Stimulated activated CD4-positive, alpha-beta T cell treated with anti-CD3 and anti-CD28 coated beads, TNF-alpha, amount 100 ng/mL, for 1 hour (primary cell): ENCODE data around the gene ZDHHC24.
A peak's percentile ranks its signal among the peaks of the same experiment; 100 is the strongest.
"Not testable (repeated sequence)": the region's sequence is repeated elsewhere in the genome, so short reads cannot be mapped to it uniquely, and the experiment has no call there.

Experiments used
- DNase-seq, 3 donors: peaks; one replicate each; pipeline ENCODE4 v3.0.0-alpha.2; 2020; ENCODE audit warnings: low read depth in 3 of 3, low spot score in 1 of 3

Gene ZDHHC24

GRCh38 chr11:66546966-66547661 is 1.3 kb upstream of the ZDHHC24 start:
- DNase-seq: no peak

GRCh38 chr11:66546368-66546965 is 619 bp upstream of the ZDHHC24 start, which contains the start of gene ACTN3:
ACTN3 (plus strand) TSS chr11:66546903; CDS start chr11:66546938, 35 bp downstream.
- no peak for DNase-seq

- DNase-seq: not testable (repeated sequence)
Measured at GRCh38 chr11:66544952-66545351, 896 bp downstream of the ZDHHC24 start.

- peak; percentile 21 for DNase-seq
Measured at GRCh38 chr11:66543263-66544107, 2.4 kb downstream of the ZDHHC24 start.

- no peak for DNase-seq
Measured at GRCh38 chr11:66542362-66542761, 3.5 kb downstream of the ZDHHC24 start.

- DNase-seq: no peak
Measured at GRCh38 chr11:66541892-66542291, 4.0 kb downstream of the ZDHHC24 start.

GRCh38 chr11:66540598-66540997 is 5.2 kb downstream of the ZDHHC24 start:
- DNase-seq: not testable (repeated sequence)

- no peak for DNase-seq
Measured at GRCh38 chr11:66539870-66540213, 6.0 kb downstream of the ZDHHC24 start.

- DNase-seq: no peak
Measured at GRCh38 chr11:66539170-66539869, 6.5 kb downstream of the ZDHHC24 start.

- no peak for DNase-seq
Measured at GRCh38 chr11:66532784-66533183, 13.1 kb downstream of the ZDHHC24 start.

GRCh38 chr11:66531841-66532240 is 14.0 kb downstream of the ZDHHC24 start:
- DNase-seq: no peak

GRCh38 chr11:66530927-66531709 is 14.7 kb downstream of the ZDHHC24 start:
- DNase-seq: no peak

- DNase-seq: no peak
Measured at GRCh38 chr11:66529655-66530054, 16.2 kb downstream of the ZDHHC24 start.

GRCh38 chr11:66529069-66529468 is 16.8 kb downstream of the ZDHHC24 start:
- DNase-seq: no peak

GRCh38 chr11:66524304-66525040 is 21.4 kb downstream of the ZDHHC24 start:
- no peak for DNase-seq

- no peak for DNase-seq
Measured at GRCh38 chr11:66523611-66524010, 22.2 kb downstream of the ZDHHC24 start.

- no peak for DNase-seq
Measured at GRCh38 chr11:66510990-66511339, 34.9 kb downstream of the ZDHHC24 start.

GRCh38 chr11:66510271-66510989 is 35.4 kb downstream of the ZDHHC24 start, which contains the start of gene BBS1:
BBS1 (plus strand) TSS chr11:66510635; CDS start chr11:66510660, 25 bp downstream.
- DNase-seq: peak; percentile 44 to 82 (median 52)

GRCh38 chr11:66509131-66509561 is 36.7 kb downstream of the ZDHHC24 start:
- DNase-seq: no peak
